ENCODE measurements around the gene CRELD2.

The CRELD2 gene

GRCh38 chr22:49873228-49873940 is 45.0 kb upstream of the CRELD2 start:
- no peak overlapping the region for H3K4me3 Mint-ChIP-seq
- peaks cover 71% of the 10 kb centered on the region for H3K9me3 Mint-ChIP-seq
- peaks cover 83% of the 10 kb centered on the region for H3K36me3 Mint-ChIP-seq (ENCODE audit: low read depth)
- H3K27ac Mint-ChIP-seq: no peak overlapping the region
- no peaks in the 10 kb centered on the region for H3K4me1 Mint-ChIP-seq
- H3K27me3 Mint-ChIP-seq (ENCODE audit: low read depth): peaks cover 4% of the 10 kb centered on the region
- TF ChIP-seq, protein P1, sequence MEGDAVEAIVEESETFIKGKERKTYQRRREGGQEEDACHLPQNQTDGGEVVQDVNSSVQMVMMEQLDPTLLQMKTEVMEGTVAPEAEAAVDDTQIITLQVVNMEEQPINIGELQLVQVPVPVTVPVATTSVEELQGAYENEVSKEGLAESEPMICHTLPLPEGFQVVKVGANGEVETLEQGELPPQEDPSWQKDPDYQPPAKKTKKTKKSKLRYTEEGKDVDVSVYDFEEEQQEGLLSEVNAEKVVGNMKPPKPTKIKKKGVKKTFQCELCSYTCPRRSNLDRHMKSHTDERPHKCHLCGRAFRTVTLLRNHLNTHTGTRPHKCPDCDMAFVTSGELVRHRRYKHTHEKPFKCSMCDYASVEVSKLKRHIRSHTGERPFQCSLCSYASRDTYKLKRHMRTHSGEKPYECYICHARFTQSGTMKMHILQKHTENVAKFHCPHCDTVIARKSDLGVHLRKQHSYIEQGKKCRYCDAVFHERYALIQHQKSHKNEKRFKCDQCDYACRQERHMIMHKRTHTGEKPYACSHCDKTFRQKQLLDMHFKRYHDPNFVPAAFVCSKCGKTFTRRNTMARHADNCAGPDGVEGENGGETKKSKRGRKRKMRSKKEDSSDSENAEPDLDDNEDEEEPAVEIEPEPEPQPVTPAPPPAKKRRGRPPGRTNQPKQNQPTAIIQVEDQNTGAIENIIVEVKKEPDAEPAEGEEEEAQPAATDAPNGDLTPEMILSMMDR (IDR thresholded peaks at IDR 0.05; ENCODE audit: unreplicated experiment in 3 of 3): no peak

DNA sequence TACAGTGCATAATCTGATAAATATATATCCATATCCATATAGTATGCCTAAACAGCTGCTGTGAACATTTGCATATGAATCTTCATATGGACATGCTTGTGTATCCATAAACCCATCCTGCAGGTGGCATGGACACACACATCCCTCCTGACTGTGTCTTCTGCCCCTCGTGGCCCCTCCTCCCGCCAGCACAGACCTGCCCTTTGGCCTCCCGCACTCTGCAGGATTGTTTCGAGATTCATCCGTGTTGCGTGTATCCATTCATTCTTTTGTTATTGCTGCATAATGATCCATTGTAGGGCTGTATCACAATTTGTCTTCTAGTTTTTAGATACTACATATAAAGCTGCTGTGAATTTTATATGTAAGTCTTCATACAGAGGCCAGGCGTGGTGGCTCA is 40.8 kb upstream of the CRELD2 start:
- Mint-ChIP-seq H3K9me3 (peaks cover 69% of the 10 kb centered on the region), H3K4me3 (no peak overlapping the region), H3K4me1 (no peaks in the 10 kb centered on the region), H3K27ac (no peak overlapping the region), H3K27me3 (ENCODE audit: low read depth) (peaks cover 4% of the 10 kb centered on the region), H3K36me3 (ENCODE audit: low read depth) (peaks cover 84% of the 10 kb centered on the region)
- TF ChIP-seq, protein P1 (IDR thresholded peaks at IDR 0.05; ENCODE audit: unreplicated experiment in 3 of 3): no peak

GRCh38 chr22:49878206-49878605 is 40.2 kb upstream of the CRELD2 start:
- H3K36me3 Mint-ChIP-seq (ENCODE audit: low read depth): peaks cover 86% of the 10 kb centered on the region
- H3K27me3 Mint-ChIP-seq (ENCODE audit: low read depth): peaks cover 4% of the 10 kb centered on the region
- TF ChIP-seq, protein P1 (IDR thresholded peaks at IDR 0.05; ENCODE audit: unreplicated experiment in 3 of 3): no peak
- H3K9me3 Mint-ChIP-seq: peaks cover 72% of the 10 kb centered on the region
- no peaks in the 10 kb centered on the region for H3K4me1 Mint-ChIP-seq
- no peak overlapping the region for H3K27ac Mint-ChIP-seq
- H3K4me3 Mint-ChIP-seq: no peak overlapping the region

- H3K9me3 Mint-ChIP-seq: peaks cover 70% of the 10 kb centered on the region
- H3K4me1 Mint-ChIP-seq: no peaks in the 10 kb centered on the region
- peaks cover 89% of the 10 kb centered on the region for H3K36me3 Mint-ChIP-seq (ENCODE audit: low read depth)
- no peak overlapping the region for H3K4me3 Mint-ChIP-seq
- TF ChIP-seq, protein P1 (IDR thresholded peaks at IDR 0.05; ENCODE audit: unreplicated experiment in 3 of 3): no peak
- no peak overlapping the region for H3K27ac Mint-ChIP-seq
- no peaks in the 10 kb centered on the region for H3K27me3 Mint-ChIP-seq (ENCODE audit: low read depth)
These were observed 38.6 kb upstream of the CRELD2 start for GRCh38 chr22:49879871-49880270.

DNA sequence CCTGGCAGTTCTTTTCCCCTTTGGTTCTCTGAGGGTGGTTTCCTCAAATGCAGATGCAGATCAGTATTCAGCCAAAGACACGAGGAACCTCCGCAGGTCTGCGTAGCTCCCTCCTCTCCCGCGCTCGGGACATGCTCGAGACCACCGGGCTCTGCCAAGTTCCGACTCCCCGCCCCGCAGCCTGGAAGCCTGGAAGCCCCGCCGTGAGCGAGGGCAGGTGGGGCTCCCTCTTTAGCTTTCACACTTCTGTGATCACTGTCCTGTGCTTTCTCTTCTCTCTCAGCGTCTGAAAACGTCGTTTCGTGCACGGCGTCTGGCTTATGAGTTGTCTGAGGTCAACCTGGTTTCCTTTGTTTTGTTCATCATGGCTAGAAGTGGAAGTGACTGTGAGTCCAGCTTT is 38.2 kb upstream of the CRELD2 start:
- H3K27me3 Mint-ChIP-seq (ENCODE audit: low read depth): no peaks in the 10 kb centered on the region
- TF ChIP-seq, protein P1 (IDR thresholded peaks at IDR 0.05; ENCODE audit: unreplicated experiment in 3 of 3): no peak
- H3K36me3 Mint-ChIP-seq (ENCODE audit: low read depth): peaks cover 89% of the 10 kb centered on the region
- H3K4me3 Mint-ChIP-seq: no peak overlapping the region
- H3K27ac Mint-ChIP-seq: peak overlapping the region in 1 of 3 experiments; percentile 41
- H3K9me3 Mint-ChIP-seq: peaks cover 66% of the 10 kb centered on the region
- H3K4me1 Mint-ChIP-seq: no peaks in the 10 kb centered on the region

DNA sequence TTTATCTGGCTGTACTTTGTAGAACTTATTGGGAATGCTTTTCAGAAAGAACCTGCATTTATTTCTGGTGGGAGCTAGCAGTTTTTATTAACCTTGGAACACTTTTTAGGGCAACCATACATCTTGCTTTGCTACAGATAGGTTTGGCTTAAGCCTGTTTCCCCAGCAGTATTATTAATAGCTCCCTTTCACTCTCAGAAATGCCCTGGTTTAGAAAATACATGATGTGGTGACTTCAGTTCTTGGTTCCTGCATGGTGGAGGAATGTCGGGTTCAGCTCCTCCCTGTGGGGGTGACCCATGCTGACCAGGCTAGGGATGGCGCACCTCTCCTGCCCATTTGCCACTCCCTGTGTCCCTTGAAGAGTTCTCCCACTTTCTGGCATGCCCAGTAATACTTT is 36.6 kb upstream of the CRELD2 start:
- Mint-ChIP-seq H3K27ac (no peak overlapping the region), H3K27me3 (ENCODE audit: low read depth) (no peaks in the 10 kb centered on the region), H3K36me3 (ENCODE audit: low read depth) (peaks cover 90% of the 10 kb centered on the region), H3K4me1 (peaks cover under 1% of the 10 kb centered on the region), H3K9me3 (peaks cover 59% of the 10 kb centered on the region), H3K4me3 (no peak overlapping the region)
- TF ChIP-seq, protein P1 (IDR thresholded peaks at IDR 0.05; ENCODE audit: unreplicated experiment in 3 of 3): no peak

All from nephron (organoid).